Upper lobe of left lung (tissue), 4 donors: ENCODE measurements around the gene GNB3.

Experiments used
- CTCF ChIP-seq, 6 experiments: fragments of 450-650 bp in 4 of 6; fragments of 200-600 bp in 2 of 6; sonication (generic) in 2 of 6; IDR thresholded peaks; one replicate each; pipeline ENCODE4 v1.5.1; 2016 to 2019; ENCODE audit warnings: antibody characterized with exemption in 6 of 6
- EP300 ChIP-seq, 4 donors: sonication (generic); formaldehyde crosslinking; IDR thresholded peaks; one replicate each; pipeline ENCODE4 v1.5.1; 2017; ENCODE audit warnings: antibody characterized with exemption in 4 of 4, control low read depth in 2 of 4

GRCh38 chr12:6836851-6837250 lies 3.9 kb upstream of the GNB3 start:
- TF ChIP-seq CTCF (IDR thresholded peaks at IDR 0.05): no peak
- TF ChIP-seq EP300 (IDR thresholded peaks at IDR 0.05): no peak
